Adipose tissue (tissue), 3 donors: ENCODE data around the gene DLAT. TPM values are rescaled to one million over a fixed set of nuclear protein-coding genes. Genes with fewer than 3 reads are reported as not detected.
"Not testable (repeated sequence)": the region's sequence is repeated elsewhere in the genome, so short reads cannot be mapped to it uniquely, and the experiment has no call there.

Experiments used
- H3K27ac ChIP-seq: one replicate; pipeline ENCODE4 v1.5.1; 2013; ENCODE audit warnings: low read depth, low read length
- WGBS, 3 donors: extraction: QIAGEN DNeasy Blood & Tissue Kit; methylation state at CpG; one replicate each; pipeline ENCODE4 v1.1.7; 2013; 5-methylcytosine and 5-hydroxymethylcytosine counted together
- polyA plus RNA-seq, 3 donors: library from polyadenylated mRNA; stranded (reverse); fragments of 200-250 nt; gene quantifications; one replicate each; pipeline ENCODE4 v1.2.3, GENCODE V29; 2013
- donor health status: healthy with polysubstance abuse.
- donor health status: Bipolar disorder and iron deficiency.
- donor health status: healthy.

DLAT gene
- polyA plus RNA-seq, 3 donors: 12.4 to 67.8 (median 29.4) TPM

DNA sequence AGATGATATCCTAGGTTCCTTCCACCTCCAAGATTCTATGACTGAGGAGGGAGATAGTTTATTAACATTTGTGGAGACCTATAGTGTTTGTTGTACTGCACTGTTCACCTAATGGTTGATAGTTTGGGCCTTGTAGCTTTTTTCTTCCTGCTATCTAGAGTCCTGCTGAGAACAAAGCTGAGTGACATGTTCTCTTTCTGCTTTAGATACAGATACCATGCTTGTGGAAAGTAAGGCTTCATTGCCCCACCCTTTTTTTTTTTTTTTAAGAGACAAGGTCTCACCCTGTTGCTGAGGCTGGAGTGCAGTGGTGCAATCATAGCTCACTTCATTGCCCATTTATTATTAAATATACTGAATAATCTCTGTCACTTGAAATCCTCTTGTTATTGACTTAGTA, 12.3 kb downstream of the DLAT start:
- H3K27ac ChIP-seq: no peak overlapping the region

DNA sequence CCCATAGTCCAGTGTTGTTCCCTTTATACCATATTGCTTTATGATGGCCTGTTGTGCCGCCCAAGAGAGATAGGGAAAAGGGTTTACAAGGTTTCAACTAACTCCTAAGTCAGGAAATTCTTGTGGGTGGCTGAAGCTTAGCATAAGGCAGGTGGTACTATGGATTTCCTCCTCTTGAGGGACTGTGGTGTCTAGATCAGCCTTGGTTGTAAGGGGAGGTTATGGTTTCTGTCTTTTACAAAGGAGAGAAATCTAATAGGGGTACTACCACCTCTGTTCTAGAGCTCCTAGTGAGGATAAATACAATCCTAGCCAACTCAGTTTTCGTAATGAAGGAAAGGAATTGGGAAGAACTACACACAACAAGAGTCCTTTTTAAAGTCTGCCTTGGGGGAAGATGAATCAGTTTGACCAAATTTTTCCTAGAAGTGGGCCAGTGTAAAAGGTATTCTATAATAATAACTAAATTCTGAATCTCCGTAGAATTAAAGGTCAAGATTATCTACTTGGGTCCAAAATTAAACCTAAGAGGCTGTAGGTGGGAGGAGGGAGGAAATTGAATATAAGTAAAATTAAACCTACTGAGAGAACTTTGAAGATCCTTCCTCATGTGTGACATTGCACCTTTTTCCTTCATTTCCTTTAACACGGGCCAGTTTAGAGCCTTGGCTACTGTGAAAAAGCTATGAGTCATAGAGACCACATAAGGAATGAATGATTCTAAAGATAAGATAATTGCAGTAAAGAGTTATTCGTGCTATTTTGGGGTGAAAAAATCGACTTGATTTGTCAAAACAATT, 17.2 kb downstream of the DLAT start:
- no peak overlapping the region for H3K27ac ChIP-seq

DNA sequence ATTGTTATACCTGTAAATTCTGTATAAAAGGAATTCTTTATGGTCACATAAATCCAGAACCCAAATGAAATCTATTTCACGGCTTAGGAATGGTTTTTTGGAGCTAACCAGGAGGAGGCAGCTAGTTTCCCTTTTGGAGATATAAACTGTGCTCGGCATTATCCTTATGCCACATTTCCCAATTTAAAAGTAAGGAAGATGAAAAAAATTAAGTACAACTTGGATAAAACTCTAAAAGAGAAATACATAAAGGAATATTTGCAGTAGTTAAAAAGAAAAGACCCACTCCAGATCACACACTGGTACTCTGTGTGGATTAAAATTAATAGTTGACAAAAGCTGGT, 17.7 kb downstream of the DLAT start:
- 94 to 97% (median 96%) methylated on average over 2 of the region's 2 CpGs for WGBS, 3 donors
- no peak overlapping the region for H3K27ac ChIP-seq

More for the DNA sequence above, 17.2 kb downstream of the DLAT start:
- WGBS, 3 donors: 56 to 70% (median 61%) methylated on average over 6 of the region's 6 CpGs

DNA sequence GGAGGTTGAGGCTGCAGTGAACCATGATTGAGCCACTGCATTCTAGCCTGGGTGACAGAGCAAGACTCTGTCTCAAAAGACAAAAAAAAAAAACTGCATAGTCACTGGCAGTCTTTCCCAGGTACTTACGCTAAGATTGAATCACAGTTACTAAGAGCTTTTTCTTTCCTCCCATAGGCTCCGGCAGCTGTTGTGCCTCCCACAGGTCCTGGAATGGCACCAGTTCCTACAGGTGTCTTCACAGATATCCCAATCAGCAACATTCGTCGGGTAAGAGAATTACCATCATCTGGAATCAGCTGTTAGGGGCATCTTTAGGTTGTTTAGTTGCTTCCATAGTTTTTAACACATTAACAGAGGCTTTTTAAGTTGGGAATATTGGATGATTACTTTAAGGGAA, 19.8 kb downstream of the DLAT start:
- no peak overlapping the region for H3K27ac ChIP-seq
- 48 to 98% (median 97%) methylated on average over 4 of the region's 4 CpGs for WGBS, 3 donors

DNA sequence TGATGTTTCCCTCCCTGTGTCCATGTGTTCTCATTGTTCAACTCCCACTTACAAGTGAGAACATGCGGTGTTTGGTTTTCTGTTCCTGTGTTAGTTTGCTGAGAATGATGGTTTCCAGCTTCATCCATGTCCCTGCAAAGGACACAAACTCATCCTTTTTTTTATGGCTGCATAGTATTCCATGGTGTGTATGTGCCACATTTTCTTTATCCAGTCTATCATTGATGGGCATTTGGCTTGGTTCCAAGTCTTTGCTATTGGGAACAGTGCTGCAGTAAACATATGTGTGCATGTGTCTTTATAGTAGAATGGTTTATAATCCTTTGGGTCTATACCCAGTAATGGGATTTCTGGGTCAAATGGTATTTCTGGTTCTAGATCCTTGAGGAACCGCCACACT, 21.4 kb downstream of the DLAT start:
- whole genome bisulfite sequencing, 3 donors: 99 to 100% (median 100%) methylated on average over 2 of the region's 2 CpGs
- not testable (repeated sequence) for H3K27ac ChIP-seq

DNA sequence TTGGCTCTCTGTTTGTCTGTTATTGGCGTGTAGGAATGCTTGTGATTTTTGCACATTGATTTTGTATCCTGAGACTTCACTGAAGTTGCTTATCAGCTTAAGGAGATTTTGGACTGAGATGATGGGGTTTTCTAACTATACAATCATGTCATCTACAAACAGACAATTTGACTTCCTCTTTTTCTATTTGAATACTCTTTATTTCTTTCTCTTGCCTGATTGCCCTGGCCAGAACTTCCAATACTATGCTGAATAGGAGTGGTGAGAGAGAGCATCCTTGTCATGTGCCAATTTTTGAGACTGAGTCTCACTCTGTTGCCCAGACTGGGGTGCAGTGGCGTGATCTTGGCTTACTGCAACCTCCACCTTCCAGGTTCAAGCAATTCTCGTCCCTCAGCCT, 23.0 kb downstream of the DLAT start:
- H3K27ac ChIP-seq: not testable (repeated sequence)
- WGBS, 3 donors: 88 to 95% (median 95%) methylated on average over 3 of the region's 3 CpGs

DNA sequence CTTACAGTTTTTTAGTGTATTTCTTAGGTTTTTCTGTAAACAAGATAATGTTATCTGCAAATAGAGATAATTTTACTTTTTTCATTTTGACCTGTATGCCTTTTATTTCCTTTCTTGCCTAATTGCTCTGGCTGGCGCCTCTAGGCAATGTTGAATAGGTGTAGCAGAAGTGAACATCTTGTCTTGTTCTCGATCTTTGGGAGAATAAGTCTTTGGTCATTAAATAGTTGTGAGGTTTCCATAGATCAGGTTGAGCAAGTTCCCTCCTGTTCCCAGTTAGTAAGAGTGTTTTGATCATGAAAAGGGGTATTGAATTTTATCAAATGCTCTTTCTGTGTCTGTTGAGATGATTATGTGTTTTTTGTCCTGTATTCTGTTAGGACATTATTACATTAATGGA, 24.6 kb downstream of the DLAT start:
- WGBS, 3 donors: 48 to 49% (median 48%) methylated on average over 2 of the region's 2 CpGs

DNA sequence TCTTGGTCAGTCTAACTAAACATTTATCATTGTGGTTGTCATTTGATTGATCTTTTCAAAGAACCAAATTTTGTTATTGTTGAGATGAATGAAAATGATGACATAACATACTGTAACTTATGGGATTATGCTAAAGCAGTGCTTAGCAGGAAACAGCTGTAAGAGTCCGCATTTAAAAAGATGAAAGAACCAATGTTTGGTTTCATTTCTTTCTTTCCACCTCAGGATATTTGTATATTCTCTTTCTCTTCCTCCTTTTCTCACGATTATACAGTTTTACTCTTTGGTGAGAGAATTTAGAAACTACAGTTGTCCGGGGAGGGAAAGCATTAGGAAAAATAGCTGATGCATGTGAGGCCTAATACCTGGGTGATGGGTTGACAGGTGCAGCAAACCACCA, 25.5 kb downstream of the DLAT start:
- no peak overlapping the region for H3K27ac ChIP-seq
- WGBS, 3 donors: 84 to 86% (median 86%) methylated on average over 3 of the region's 3 CpGs

More for the DNA sequence above, 24.6 kb downstream of the DLAT start:
- H3K27ac ChIP-seq: no peak overlapping the region

DNA sequence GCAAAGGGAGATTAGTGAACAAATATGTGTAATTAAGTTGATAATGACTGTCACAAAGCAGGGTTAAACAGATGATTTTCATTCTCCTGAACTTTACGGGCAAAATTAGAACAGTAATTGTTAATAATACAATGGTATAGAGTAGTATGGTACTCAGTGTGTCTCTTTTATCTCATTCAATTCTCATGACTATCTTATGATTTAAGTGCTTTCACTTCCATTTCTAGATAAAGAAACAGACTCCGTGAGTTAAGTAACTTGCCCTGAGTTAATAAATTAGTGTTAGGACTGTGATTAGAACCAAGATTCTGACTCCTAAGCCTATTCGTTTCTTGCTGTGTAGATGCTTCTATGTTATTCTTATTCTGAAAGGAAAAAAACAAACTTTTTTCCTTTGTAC, 26.6 kb downstream of the DLAT start:
- WGBS, 3 donors: 89 to 92% (median 91%) methylated on average over 3 of the region's 3 CpGs
- H3K27ac ChIP-seq: no peak overlapping the region

DNA sequence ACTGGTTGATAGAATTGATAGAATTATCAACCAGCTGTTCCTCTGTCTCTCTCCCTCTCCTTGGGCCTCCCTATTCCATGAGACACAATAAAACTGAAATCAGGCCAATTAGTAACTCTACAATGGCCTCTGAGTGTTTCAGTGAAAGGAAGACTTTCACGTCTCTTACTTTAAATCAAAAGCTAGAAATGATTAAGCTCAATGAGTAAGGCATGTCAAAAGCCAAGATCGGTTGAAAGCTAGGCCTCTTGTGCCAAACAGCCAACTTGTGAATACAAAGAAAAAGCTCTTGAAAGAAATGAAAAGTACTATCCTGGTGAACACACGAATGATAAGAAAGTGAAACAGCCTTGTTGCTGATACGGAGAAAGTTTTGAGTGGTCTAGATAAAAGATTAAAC, 32.0 kb downstream of the DLAT start:
- WGBS, 3 donors: 69 to 91% (median 90%) methylated on average over 4 of the region's 4 CpGs
- H3K27ac ChIP-seq: no peak overlapping the region

DNA sequence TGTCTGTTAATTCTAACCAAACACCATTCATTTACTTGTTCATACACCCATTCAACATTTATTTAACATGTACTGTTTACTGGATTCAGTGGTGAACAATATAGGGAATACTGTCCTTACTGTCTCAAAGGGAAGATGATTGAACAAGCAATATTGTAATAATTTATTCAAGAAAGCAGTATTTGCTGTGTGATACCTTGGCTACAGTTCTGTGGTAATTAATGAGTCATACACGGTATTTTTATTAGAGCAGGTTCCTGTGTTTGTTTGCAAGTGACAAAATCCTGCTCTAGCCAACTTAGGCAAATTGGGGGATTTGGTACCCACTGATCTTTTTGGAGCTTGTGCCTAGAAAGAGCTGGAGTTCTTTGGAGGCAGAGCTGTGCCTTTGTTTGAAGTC, 32.9 kb downstream of the DLAT start:
- 41 to 63% (median 53%) methylated on average over 1 of the region's 1 CpG for WGBS, 3 donors
- no peak overlapping the region for H3K27ac ChIP-seq

DNA sequence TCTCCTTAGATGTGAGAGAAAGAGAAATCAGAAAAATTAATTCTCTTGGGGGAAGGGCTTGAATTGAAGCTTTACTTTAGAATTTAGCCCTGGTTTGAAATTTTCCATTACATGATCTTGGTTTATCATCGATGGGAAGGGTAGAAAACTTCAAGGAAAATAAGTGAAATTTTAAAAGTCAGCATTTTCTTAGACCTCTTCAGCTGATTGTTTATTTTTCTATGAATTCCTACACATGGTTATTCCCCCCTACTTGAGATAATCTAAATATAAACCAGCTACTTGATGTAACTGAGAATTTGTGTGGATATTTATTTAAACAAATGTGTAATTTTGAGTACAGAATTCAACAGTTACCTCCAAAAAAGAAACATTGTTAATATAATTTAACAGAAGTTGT, 37.7 kb downstream of the DLAT start:
- WGBS, 3 donors: 90 to 100% (median 94%) methylated on average over 1 of the region's 1 CpG
- no peak overlapping the region for H3K27ac ChIP-seq

DNA sequence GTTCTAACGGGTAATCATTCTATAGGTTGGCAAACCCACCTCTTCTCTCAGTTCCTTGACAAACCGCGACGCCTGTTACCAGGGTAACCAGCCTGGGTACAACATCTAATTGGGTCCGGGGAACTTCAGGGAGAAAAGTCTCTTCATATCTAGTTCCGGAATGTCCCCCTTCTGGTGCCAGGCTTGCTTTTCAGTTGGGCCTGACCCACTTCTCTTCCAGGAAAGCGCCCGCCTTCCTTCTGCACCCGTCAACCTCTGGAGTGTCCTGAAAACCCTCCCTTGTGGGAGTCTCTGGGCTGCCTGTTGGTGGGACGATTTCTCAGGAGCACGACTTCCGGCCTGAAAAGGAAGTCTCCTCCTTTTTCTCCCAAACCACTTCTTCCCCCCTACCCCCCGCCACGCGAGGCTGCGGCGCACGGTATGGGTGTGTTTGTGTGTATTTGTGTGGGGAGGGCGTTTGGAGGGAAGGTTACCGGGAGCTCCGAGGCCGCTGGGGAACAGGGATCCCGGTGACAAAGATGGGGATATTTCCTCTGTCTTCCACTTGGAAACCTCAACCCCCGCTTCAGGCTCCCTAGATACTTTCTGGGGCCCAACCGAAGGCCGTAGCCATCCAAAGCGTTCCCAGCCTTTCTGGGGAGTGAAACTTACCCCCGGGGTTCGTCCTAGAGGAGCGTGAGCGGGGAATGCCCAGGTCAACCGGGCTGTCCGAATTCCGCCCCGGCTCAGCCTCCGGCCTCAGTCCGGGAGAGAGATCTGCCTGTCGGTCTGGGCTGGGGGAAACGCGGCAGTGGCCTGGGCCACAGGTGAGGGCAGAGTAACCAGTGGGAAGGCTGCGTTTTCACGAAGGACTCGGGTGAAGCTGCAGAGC, 49.0 kb downstream of the DLAT start, which contains the start of the genes NKAPD1 and PIH1D2:
Gene NKAPD1, plus strand, starts transcription at position 359 of the 871 bp plus-strand sequence. CDS start 1,276 bp downstream, outside the sequence.
Gene PIH1D2, minus strand, starts transcription at position 77 of the 871 bp plus-strand sequence. CDS start 843 bp downstream, outside the sequence.
- 0% methylated on average over 43 of the region's 43 CpGs for WGBS, 3 donors
- H3K27ac ChIP-seq: no peak within 1 kb of the TSS

DNA sequence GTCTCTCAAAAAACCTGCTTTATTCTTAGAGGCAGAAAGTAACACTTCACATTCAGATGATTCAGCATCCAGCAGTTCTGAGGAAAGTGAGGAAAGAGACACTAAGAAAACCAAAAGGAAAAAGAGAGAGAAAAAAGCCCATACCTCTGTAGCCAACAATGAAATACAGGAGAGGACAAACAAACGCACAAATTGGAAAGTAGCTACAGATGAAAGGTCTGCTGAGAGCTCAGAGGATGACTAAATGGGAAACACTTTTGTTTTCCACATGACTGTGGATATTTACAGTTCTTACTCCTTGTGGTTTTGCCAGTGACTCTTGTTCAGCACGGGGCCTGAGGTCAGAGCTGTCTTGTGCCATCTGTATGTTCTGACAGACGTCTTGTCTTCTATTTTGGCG, 57.5 kb downstream of the DLAT start:
- WGBS, 3 donors: 76 to 82% (median 78%) methylated on average over 4 of the region's 4 CpGs
- H3K27ac ChIP-seq: no peak overlapping the region

DNA sequence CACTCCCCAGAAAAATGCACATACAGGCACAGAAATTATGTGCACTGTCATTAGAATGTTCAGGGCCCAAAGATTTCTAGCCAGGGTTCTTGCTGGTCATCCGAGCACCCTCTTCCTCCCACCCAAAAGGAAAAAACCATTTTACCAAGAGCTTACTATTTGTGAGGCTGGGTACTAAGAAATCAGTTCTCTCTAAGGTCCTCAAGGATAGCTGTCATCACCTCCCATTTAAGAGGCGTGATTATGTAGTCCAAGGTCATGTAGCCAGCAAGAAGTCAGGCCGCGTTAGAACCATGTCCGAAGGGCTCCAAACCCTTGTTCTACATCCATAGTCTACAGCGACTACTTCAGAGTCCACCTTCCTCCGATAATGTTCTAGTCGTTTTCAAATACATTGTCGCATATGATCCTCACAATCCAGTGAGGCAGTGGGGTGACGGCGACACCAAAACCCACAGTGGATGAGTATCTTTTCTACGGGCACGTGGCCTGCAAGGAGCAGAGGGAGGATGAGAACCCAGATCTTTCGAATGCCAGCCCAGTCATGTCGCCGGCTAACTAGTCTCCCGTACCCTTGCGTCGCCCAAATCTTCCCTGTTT, 60.7 kb downstream of the DLAT start:
- H3K27ac ChIP-seq: no peak overlapping the region
- 4 to 5% (median 4%) methylated on average over 19 of the region's 19 CpGs for WGBS, 3 donors

DNA sequence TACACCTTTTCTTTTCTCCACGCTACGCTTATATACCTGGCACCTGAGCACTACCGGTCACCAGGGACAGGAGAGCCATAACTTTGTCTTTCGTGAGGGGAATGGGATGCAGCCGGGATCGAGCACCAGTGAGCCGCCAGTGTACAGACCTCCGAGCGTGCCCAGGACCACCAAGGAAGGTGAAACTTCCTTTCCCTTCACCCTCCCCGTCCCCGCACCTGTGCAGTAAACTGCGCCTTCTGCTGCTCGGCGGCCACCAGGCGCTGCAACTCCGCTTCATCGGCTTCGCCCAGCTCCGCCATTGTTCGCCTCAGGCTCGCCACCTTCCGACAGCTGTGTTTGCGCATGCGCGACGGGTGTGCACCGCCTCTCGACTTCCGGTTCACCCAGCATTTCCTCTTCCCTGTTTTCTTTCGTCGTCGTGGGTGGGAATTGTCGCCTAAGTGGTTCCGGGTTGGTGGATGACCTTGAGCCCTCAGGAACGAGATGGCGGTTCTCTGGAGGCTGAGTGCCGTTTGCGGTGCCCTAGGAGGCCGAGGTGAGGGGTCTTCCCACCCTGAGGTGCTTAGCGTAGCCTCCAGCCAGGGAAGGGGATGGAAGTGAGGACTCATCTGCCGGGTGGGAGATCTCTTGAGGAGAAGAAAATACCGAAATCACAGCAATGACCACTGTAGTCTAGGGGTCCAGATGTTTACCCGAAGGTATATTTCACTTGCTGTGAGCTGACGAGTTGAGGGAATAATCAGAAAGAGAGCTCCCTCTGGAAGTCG, 61.4 kb downstream of the DLAT start, which contains the start of the genes SDHD and TIMM8B:
Gene SDHD, plus strand, starts transcription at position 452 of the 770 bp plus-strand sequence. Its CDS starts 35 bp downstream, at position 487.
Gene TIMM8B, minus strand, starts transcription at position 335 of the 770 bp plus-strand sequence. Its CDS starts 33 bp downstream, at position 302.
- no peak within 1 kb of the TSS for H3K27ac ChIP-seq
- 0 to 1% (median 0%) methylated on average over 45 of the region's 45 CpGs for WGBS, 3 donors

DNA sequence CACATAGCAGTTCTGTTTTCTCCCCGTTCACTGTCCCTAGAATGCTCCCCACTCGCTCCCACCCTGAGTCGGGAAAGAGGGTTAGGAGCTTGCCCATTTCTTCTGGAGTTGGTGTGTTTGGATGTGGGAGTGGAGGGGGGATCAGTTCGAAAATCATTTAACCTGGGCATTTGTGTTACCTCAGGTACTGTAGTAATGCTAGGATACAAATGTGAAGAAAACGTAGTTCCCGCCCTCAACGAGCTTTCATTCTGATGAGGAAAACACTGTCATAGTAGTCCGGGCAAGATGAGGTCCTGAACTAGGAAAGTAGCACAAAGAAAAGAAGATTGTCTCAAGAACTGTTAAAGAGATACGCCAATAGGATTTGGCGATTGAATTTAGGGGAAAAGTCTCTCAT, 62.0 kb downstream of the DLAT start:
- WGBS, 3 donors: 15 to 19% (median 18%) methylated on average over 10 of the region's 10 CpGs
- H3K27ac ChIP-seq: no peak overlapping the region

DNA sequence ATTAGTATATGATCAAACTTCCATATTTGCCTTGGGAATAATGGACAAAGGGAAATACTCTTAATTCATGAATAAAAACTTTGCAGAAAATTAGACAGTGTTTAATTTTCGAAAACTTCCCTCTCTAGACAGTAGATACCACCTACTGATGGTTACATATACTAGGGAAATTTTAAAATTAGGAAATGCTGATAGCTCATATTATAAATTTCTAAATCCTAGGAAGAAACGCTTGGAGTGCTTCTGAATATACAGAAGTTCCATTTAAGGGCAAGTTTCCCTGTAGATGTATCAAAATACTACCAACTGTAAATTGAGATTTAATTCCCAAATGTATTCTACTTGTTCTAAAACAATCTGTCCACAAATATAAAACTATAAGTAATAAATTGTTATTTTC, 70.1 kb downstream of the DLAT start:
- WGBS, 3 donors: 90 to 97% (median 91%) methylated on average over 2 of the region's 2 CpGs
- not testable (repeated sequence) for H3K27ac ChIP-seq
